ENCODE results near the gene C13orf46.

C13orf46 gene

DNA sequence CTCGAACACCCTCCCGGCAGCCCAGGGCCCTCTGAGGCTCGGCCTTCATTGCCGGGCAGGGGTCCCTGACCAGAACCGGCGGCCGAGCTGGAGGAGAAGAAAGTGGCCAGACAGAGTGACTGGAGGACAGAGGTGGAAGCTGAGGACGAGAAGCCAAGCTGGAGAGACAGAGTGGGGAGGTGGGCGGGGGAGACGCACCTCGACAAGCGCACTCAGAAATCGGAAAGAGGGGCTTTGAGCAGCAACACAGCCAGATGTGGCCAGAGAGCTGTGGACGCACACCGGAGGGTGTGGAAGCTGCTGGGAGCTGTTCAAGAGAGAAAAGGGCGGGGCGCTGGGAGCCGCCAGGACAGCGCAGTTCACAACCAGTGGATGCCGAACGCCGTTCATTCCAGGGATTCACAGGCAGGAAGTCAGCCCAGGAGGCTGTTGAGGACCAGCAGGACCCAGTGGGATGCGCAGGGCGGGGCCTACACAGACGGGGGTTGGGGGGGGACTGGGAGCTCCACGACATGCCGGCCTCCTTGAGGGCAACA lies 28.2 kb upstream of the C13orf46 start:
- Histone ChIP-seq H3K36me3 (ENCODE audit: insufficient read depth, insufficient read length, low read length) (peaks cover 24% of the 10 kb centered on the region), H3K4me3 (ENCODE audit: insufficient read length, low read depth) (no peak overlapping the region), H3K9ac (ENCODE audit: insufficient read length, low read depth) (no peak overlapping the region), H3K27me3 (ENCODE audit: insufficient read depth, insufficient read length) (no peaks in the 10 kb centered on the region), H3K4me1 (ENCODE audit: insufficient read depth, insufficient read length) (no peaks in the 10 kb centered on the region), H3K9me3 (ENCODE audit: insufficient read depth, low read length) (no peaks in the 10 kb centered on the region)
- no peak for TF ChIP-seq ZNF274 (IDR thresholded peaks at IDR 0.05; ENCODE audit: low read depth, low read length)
- TF ChIP-seq SUZ12 (IDR thresholded peaks at IDR 0.05; ENCODE audit: extremely low read depth, insufficient read depth, insufficient read length) = no peak
- TF ChIP-seq YY1 (IDR thresholded peaks at IDR 0.05; ENCODE audit: insufficient read depth, insufficient read length) = no peak
- DNase-seq (ENCODE audit: low read depth, low spot score) = no peak

GRCh38 chr13:114001331-114002008 lies 27.6 kb upstream of the C13orf46 start:
- H3K4me1 ChIP-seq (ENCODE audit: insufficient read depth, insufficient read length) = no peaks in the 10 kb centered on the region
- H3K27me3 ChIP-seq (ENCODE audit: insufficient read depth, insufficient read length) = no peaks in the 10 kb centered on the region
- TF ChIP-seq SUZ12 (IDR thresholded peaks at IDR 0.05; ENCODE audit: extremely low read depth, insufficient read depth, insufficient read length) (no peak), ZNF274 (IDR thresholded peaks at IDR 0.05; ENCODE audit: low read depth, low read length) (no peak), YY1 (IDR thresholded peaks at IDR 0.05; ENCODE audit: insufficient read depth, insufficient read length) (no peak)
- no peaks in the 10 kb centered on the region for H3K9me3 ChIP-seq (ENCODE audit: insufficient read depth, low read length)
- peaks cover 28% of the 10 kb centered on the region for H3K36me3 ChIP-seq (ENCODE audit: insufficient read depth, insufficient read length, low read length)
- no peak for DNase-seq (ENCODE audit: low read depth, low spot score)
- H3K9ac ChIP-seq (ENCODE audit: insufficient read length, low read depth) = no peak overlapping the region
- H3K4me3 ChIP-seq (ENCODE audit: insufficient read length, low read depth) = no peak overlapping the region

DNA sequence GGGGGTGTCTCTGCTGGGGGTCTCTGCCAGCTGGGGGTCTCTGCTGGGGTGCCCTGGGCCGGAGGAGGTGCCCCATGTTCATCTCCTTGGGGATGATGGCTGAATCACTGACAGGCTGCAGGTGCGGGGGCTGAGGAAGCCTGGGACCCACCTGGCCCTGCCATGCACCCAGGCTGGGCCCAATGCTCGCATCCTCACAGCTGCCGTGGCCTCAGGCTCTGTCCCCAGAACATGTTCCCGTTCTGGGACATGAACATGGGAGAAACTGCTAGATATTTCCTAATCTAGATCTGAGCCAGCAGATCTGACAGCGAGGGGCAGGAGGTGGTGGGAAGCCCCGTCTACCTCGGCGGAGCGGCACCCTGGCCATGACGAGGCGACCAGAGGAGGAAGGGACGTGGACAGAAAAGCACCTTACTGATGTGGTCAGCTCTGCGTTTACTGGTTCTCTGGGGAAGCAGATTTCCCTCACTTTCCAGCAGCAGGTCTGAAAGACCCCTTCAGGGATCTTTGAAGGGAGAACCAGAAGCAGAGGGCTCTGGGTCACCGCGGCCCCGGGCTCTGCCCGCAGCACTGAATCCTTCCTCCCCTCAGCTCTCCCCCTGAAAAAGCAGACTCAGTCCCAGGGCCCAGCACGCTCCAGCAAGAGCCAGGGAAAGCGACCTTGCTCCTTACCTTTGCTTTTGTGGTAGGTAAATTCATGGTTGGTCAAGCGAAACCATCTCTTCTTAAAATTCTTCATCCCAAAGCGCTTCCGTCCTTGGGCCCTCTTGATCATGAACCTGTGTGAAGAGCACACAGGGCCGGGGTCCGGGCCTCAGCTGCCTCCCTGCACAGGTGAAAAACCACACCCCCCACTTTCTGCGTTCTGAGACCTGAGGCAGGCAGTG lies 26.5 kb upstream of the C13orf46 start:
- H3K36me3 ChIP-seq (ENCODE audit: insufficient read depth, insufficient read length, low read length) = peaks cover 34% of the 10 kb centered on the region
- H3K9ac ChIP-seq (ENCODE audit: insufficient read length, low read depth) = no peak overlapping the region
- DNase-seq (ENCODE audit: low read depth, low spot score) = no peak
- no peaks in the 10 kb centered on the region for H3K27me3 ChIP-seq (ENCODE audit: insufficient read depth, insufficient read length)
- TF ChIP-seq ZNF274 (IDR thresholded peaks at IDR 0.05; ENCODE audit: low read depth, low read length) (no peak), SUZ12 (IDR thresholded peaks at IDR 0.05; ENCODE audit: extremely low read depth, insufficient read depth, insufficient read length) (no peak), YY1 (IDR thresholded peaks at IDR 0.05; ENCODE audit: insufficient read depth, insufficient read length) (no peak)
- H3K4me3 ChIP-seq (ENCODE audit: insufficient read length, low read depth) = no peak overlapping the region
- no peaks in the 10 kb centered on the region for H3K4me1 ChIP-seq (ENCODE audit: insufficient read depth, insufficient read length)
- H3K9me3 ChIP-seq (ENCODE audit: insufficient read depth, low read length) = no peaks in the 10 kb centered on the region

DNA sequence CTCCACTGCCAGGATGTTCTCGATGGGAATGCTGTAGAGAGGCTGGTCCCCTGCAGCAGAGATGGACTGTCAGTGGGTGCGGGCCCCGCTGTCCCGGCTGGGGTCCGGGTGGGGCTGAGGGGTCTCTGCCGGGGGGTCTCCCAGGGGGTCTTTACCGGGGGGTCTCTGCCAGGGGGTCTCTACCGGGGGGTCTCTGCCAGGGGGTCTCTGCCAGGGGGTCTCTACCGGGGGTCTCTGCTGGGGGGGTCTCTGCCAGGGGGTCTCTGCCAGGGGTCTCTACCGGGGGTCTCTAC lies 25.7 kb upstream of the C13orf46 start:
- no peak for DNase-seq (ENCODE audit: low read depth, low spot score)
- H3K9me3 ChIP-seq (ENCODE audit: insufficient read depth, low read length) = no peaks in the 10 kb centered on the region
- H3K4me3 ChIP-seq (ENCODE audit: insufficient read length, low read depth) = no peak overlapping the region
- no peak overlapping the region for H3K9ac ChIP-seq (ENCODE audit: insufficient read length, low read depth)
- H3K36me3 ChIP-seq (ENCODE audit: insufficient read depth, insufficient read length, low read length) = peaks cover 41% of the 10 kb centered on the region
- H3K27me3 ChIP-seq (ENCODE audit: insufficient read depth, insufficient read length) = no peaks in the 10 kb centered on the region
- H3K4me1 ChIP-seq (ENCODE audit: insufficient read depth, insufficient read length) = peaks cover 4% of the 10 kb centered on the region
- TF ChIP-seq YY1 (IDR thresholded peaks at IDR 0.05; ENCODE audit: insufficient read depth, insufficient read length) (no peak), SUZ12 (IDR thresholded peaks at IDR 0.05; ENCODE audit: extremely low read depth, insufficient read depth, insufficient read length) (no peak), ZNF274 (IDR thresholded peaks at IDR 0.05; ENCODE audit: low read depth, low read length) (no peak)

DNA sequence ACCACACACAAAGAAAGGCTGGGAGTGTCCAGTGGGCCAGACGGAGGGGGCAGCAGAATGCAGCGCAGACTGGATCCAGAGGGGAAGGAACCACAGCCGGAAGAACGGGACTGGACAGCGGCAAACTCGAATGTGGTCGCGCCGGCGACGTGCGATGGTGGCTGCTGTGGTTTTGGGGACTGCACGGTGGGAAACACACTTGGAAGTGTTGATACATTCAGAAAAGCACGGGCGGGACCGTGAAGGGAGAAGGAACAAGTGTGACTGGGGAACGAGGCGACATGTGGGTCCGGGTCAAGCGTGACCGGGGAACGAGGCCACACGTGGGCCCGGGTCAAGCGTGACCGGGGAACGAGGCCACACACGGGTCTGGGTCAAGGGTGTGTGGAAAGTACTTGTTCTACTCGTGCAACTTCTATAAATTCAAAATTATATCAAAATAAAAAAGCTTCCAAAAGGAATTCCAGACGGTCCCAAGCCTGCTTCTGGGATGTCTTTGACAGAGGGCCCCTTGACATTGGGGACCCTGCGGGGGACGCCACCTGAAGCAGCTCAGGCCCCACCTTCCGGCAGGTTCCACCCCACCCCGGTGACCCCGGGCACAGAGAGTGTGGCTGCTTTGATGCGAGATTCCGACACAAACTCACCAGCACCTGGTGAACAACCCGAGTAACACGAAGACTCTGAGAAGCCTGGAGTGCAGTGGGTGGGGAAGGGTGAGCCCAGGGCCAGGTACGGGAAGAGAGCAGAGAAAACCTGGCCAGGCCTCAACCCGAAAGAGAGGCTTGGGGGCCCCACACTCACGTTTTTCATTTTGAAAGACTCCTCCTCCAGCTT lies 25.1 kb upstream of the C13orf46 start:
- Histone ChIP-seq H3K4me3 (ENCODE audit: insufficient read length, low read depth) (no peak overlapping the region), H3K9ac (ENCODE audit: insufficient read length, low read depth) (no peak overlapping the region), H3K4me1 (ENCODE audit: insufficient read depth, insufficient read length) (peaks cover 4% of the 10 kb centered on the region), H3K9me3 (ENCODE audit: insufficient read depth, low read length) (no peaks in the 10 kb centered on the region), H3K27me3 (ENCODE audit: insufficient read depth, insufficient read length) (no peaks in the 10 kb centered on the region), H3K36me3 (ENCODE audit: insufficient read depth, insufficient read length, low read length) (peaks cover 46% of the 10 kb centered on the region)
- TF ChIP-seq ZNF274 (IDR thresholded peaks at IDR 0.05; ENCODE audit: low read depth, low read length) = no peak
- no peak for TF ChIP-seq YY1 (IDR thresholded peaks at IDR 0.05; ENCODE audit: insufficient read depth, insufficient read length)
- TF ChIP-seq SUZ12 (IDR thresholded peaks at IDR 0.05; ENCODE audit: extremely low read depth, insufficient read depth, insufficient read length) = no peak
- no peak for DNase-seq (ENCODE audit: low read depth, low spot score)

DNA sequence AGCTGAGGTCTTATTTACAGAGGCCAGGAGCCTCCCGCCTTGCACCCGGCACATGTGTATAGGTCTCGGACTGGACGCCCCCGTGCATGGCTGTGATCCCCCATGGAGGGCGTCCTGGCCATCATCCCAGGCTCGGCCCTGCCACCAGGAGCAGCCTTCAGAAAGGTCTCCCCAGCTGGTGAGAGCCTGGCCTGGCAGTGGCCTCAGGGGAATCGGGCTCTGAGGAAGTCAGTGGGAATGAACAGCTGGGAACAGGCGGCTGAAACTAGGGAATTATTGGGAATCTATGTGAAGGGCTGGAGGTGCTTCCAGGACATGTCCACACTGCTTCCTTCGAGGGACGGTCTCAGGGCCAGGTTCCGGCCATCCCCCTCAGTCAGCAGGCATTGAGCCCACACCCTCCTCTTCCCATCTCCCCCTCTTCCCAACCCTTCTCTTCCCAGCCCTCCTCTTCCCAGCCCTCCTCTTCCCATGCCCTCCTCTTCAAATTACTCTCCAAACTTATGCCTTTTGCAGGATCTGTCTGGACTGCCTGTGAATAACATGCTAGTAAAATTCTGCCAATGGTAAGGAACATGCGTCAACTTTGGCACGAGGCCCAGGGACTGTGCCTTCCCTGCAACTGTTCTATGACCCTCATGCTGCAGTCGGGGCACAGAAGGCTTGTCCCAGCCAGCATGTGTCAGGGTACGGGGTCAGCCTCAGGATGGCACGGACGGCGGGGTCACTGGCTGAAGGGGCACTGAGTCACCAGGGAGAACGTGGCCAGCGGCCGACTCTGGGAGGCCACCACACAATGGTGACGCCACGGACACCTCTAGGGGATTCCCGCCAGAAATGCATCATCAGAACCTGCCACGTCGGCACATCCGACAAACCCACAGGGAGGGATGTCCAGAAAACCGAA lies 24.2 kb upstream of the C13orf46 start:
- Histone ChIP-seq H3K4me3 (ENCODE audit: insufficient read length, low read depth) (no peak overlapping the region), H3K9ac (ENCODE audit: insufficient read length, low read depth) (no peak overlapping the region), H3K36me3 (ENCODE audit: insufficient read depth, insufficient read length, low read length) (peaks cover 44% of the 10 kb centered on the region), H3K9me3 (ENCODE audit: insufficient read depth, low read length) (no peaks in the 10 kb centered on the region), H3K27me3 (ENCODE audit: insufficient read depth, insufficient read length) (no peaks in the 10 kb centered on the region), H3K4me1 (ENCODE audit: insufficient read depth, insufficient read length) (peaks cover 4% of the 10 kb centered on the region)
- TF ChIP-seq ZNF274 (IDR thresholded peaks at IDR 0.05; ENCODE audit: low read depth, low read length) (no peak), SUZ12 (IDR thresholded peaks at IDR 0.05; ENCODE audit: extremely low read depth, insufficient read depth, insufficient read length) (no peak), YY1 (IDR thresholded peaks at IDR 0.05; ENCODE audit: insufficient read depth, insufficient read length) (no peak)
- DNase-seq (ENCODE audit: low read depth, low spot score) = no peak
